NCI-H2081 (cell line): ENCODE data around the gene BLACAT1.
"Not testable (repeated sequence)": the region's sequence is repeated elsewhere in the genome, so short reads cannot be mapped to it uniquely, and the experiment has no call there.

Source experiments
- DNase-seq, 2 experiments: peaks; one replicate each; lab custom pipeline; 2025; lab: John Stamatoyannopoulos, UW

Gene BLACAT1

DNA sequence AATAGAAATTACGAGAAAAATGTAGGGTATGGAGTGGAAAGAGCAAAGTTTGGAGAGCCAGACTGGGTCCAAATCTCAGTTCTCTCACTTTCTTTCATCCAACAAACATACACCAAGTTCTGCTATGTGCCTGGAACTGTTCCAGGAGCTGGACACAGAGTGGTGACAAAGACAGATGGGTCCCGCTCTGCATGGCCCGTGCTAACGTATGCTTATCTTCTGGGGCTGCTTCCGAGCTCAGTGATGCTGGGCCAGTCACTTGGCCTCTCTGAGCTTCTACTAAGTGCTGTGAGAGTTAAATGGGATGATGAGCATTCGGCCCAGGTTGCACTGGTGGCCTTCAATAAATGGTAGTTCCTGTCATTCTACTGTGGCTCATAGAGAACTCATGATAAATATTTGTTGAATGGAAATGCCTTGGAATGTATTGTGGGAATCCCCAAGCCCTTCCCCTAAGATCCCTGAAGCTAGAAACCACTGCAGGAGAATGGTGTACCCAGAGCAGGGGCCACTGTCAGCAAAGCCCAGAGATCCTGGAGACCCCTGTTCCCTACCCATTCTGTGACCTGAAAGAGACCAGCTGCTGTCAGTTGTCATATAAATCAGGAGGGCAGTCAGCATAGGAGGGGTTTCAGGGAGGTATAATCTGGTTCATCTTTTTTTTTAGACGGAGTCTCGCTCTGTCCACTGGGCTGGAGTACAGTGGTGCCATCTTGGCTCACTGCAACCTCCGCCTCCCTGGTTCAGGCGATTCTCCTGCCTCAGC is 37.8 kb downstream of the BLACAT1 start:
- DNase-seq: no peak

DNA sequence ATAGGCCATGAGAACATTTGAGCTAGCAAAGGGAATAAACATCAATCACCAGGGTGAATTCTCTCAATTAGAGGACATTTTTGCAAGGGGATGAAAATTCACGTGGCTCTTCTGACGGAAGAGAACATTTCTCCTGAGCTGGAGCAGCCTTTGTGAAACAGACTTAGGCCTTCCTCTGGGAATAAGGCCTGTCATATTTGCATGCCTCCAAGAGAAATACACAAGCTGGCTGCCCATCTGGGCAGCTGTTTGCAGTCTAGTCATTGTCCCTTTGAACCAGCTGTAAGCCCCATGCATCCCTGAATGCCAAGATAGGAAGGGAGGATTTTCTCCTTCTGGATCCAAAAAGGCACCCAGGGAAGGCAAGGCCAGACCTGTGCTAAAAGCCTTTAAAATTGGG is 39.5 kb downstream of the BLACAT1 start:
- DNase-seq: no peak

DNA sequence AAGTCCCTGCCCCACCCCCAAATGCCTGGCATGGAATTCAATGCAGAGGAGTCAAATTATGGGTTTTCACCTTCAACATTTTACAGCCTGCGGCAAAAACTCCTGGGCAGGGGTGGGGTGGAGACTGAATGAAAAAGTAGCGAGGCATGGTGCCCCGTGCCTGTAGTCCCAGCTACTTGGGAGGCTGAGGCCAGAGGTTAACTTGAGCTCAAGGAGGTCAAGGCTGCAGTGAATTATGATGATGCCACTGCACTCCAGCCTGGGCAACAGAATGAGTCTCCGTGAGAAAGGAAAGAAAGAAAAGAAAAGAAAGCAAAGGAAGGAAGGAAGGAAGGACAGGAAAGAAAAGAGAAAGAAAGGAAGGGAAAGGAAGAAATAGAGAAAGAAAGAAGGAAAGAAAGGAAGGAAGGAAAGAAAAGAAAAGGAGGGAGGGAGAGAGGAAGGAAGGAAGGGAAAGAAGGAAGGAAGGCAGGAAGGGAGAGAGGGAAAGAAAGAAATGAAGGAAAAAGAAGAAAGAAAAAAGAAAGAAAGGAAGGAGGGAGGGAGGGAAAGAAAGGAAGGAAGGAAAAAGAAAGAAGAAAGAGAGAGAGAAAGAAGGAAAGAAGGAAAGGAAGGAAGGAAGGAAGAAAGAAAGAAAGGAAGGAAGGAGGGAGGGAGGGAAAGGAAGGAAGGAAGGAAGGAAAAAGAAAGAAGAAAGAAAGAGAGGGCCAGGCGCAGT is 45.1 kb downstream of the BLACAT1 start:
- DNase-seq: no peak

DNA sequence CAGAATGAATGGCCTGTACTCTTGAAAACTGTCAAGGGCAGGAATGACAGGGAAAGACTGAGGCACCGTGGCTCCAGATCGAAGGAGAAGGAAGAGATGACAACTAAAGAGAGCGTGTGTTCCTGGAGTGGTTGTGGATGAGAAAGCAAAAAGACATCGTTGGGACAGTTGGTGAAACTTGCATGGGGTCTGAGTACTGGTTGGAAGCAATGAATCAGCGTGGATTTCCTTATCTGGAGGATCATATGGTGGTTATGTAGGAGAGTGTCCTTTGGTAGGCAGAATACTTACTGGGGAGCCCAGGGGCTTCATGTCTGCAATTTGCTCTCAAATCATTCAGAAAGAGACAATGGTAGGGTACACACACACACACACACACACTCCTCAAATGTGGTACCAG is 47.9 kb downstream of the BLACAT1 start:
- DNase-seq: no peak

DNA sequence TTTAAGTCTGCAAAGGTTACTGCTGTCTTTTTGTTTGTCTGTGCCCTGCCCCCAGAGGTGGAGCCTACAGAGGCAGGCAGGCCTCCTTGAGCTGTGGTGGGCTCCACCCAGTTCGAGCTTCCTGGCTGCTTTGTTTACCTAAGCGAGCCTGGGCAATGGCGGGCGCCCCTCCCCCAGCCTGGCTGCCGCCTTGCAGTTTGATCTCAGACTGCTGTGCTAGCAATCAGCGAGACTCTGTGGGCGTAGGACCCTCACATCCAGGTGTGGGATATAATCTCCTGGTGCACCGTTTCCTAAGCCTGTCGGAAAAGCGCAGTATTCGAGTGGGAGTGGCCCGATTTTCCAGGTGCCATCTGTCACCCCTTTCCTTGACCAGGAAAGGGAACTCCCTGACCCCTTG is 49.6 kb downstream of the BLACAT1 start:
- not testable (repeated sequence) for DNase-seq
